ENCODE measurements around the gene SOX4.

The SOX4 gene

GRCh38 chr6:21636876-21637275, 43.3 kb downstream of the SOX4 start:
- no peak overlapping the region for H3K27ac ChIP-seq (ENCODE audit: low read depth in 2 of 2, low read length in 2 of 2)
- no peaks in the 10 kb centered on the region for H3K9me3 ChIP-seq (ENCODE audit: control insufficient read depth in 2 of 2, low read length in 2 of 2)
- H3K36me3 ChIP-seq (ENCODE audit: control insufficient read depth in 2 of 2, insufficient read depth in 2 of 2, low read length in 2 of 2), result no peaks in the 10 kb centered on the region
- H3K4me3 ChIP-seq (ENCODE audit: low read length in 2 of 2), result no peak overlapping the region
- H3K9ac ChIP-seq (ENCODE audit: low read depth in 1 of 2, low read length in 2 of 2), result no peak overlapping the region
- peaks cover 0 to 3% of the 10 kb centered on the region in 2 donors for H3K4me1 ChIP-seq (ENCODE audit: control insufficient read depth in 2 of 2, insufficient read depth in 2 of 2, low read length in 2 of 2)
- no peaks in the 10 kb centered on the region for H3K27me3 ChIP-seq (ENCODE audit: control insufficient read depth in 2 of 2, insufficient read depth in 2 of 2, low read length in 2 of 2)

GRCh38 chr6:21639316-21639715, 45.8 kb downstream of the SOX4 start:
- Histone ChIP-seq H3K27me3 (ENCODE audit: control insufficient read depth in 2 of 2, insufficient read depth in 2 of 2, low read length in 2 of 2) (no peaks in the 10 kb centered on the region), H3K27ac (ENCODE audit: low read depth in 2 of 2, low read length in 2 of 2) (no peak overlapping the region), H3K9ac (ENCODE audit: low read depth in 1 of 2, low read length in 2 of 2) (no peak overlapping the region), H3K9me3 (ENCODE audit: control insufficient read depth in 2 of 2, low read length in 2 of 2) (no peaks in the 10 kb centered on the region), H3K4me3 (ENCODE audit: low read length in 2 of 2) (no peak overlapping the region), H3K4me1 (ENCODE audit: control insufficient read depth in 2 of 2, insufficient read depth in 2 of 2, low read length in 2 of 2) (no peaks in the 10 kb centered on the region), H3K36me3 (ENCODE audit: control insufficient read depth in 2 of 2, insufficient read depth in 2 of 2, low read length in 2 of 2) (no peaks in the 10 kb centered on the region)
